Stomach (tissue), 9 donors: Measurements from ENCODE around the gene ZNF285. TPM values are rescaled to one million over a fixed set of nuclear protein-coding genes. Genes with fewer than 3 reads are reported as not detected.
"Not testable (repeated sequence)": the region's sequence is repeated elsewhere in the genome, so short reads cannot be mapped to it uniquely, and the experiment has no call there.

Source experiments
- DNase-seq, 2 donors: peaks; one replicate each; pipeline versions ENCODE4 v3.0.0 to v3.0.0-alpha.2; 2013 to 2019
- H3K27ac ChIP-seq, 5 donors: fragments of 200-600 bp in 4 of 5; sonication (generic) in 4 of 5; one replicate each; pipeline ENCODE4 v1.5.1; 2013 to 2019; ENCODE audit warnings: mild to moderate bottlenecking in 1 of 5, moderate library complexity in 1 of 5
- H3K27me3 ChIP-seq, 3 donors: fragments of 200-600 bp; sonication (generic); one replicate each; pipeline ENCODE4 v1.5.1; 2017 to 2019; ENCODE audit warnings: mixed run types in 1 of 3
- H3K36me3 ChIP-seq, 4 donors: fragments of 200-600 bp; sonication (generic); 1 replicate in 3 of 4; 2 replicates in 1 of 4; pipeline ENCODE4 v1.5.1; 2016 to 2019
- H3K4me1 ChIP-seq, 4 donors: fragments of 200-600 bp; sonication (generic); one replicate each; pipeline ENCODE4 v1.5.1; 2016 to 2019
- H3K4me3 ChIP-seq, 4 donors: fragments of 200-600 bp; sonication (generic) in 3 of 4; one replicate each; pipeline ENCODE4 v1.5.1; 2016 to 2019; ENCODE audit warnings: mild to moderate bottlenecking in 1 of 4
- H3K9me3 ChIP-seq, 4 donors: fragments of 200-600 bp; sonication (generic); one replicate each; pipeline ENCODE4 v1.5.1; 2016 to 2019
- EP300 ChIP-seq: sonication (generic); formaldehyde crosslinking; IDR thresholded peaks from one replicate; pipeline ENCODE4 v1.6.1; 2017; ENCODE audit warnings: antibody characterized with exemption
- POLR2A ChIP-seq, 4 donors: fragments of 450-650 bp; IDR thresholded peaks; one replicate each; pipeline ENCODE4 v1.6.1; 2016; ENCODE audit warnings: antibody characterized with exemption in 4 of 4, control low read depth in 2 of 4, mild to moderate bottlenecking in 1 of 4, moderate library complexity in 1 of 4
- POLR2AphosphoS5 ChIP-seq, 3 donors: sonication (generic); formaldehyde crosslinking; IDR thresholded peaks; one replicate each; pipeline ENCODE4 v1.6.1; 2016; ENCODE audit warnings: antibody characterized with exemption in 3 of 3
- WGBS, 5 donors: extraction: QIAGEN DNeasy Blood & Tissue Kit in 3 of 5; methylation state at CpG; one replicate each; pipeline versions ENCODE4 v1.1.5 to v1.1.7; 2013 to 2018; 5-methylcytosine and 5-hydroxymethylcytosine counted together
- intact Hi-C: fragments of 100-400 bp; cut with DNase I; formaldehyde crosslinking; loops from one replicate; pipeline ENCODE4 v1.15.1; 2023; ENCODE audit warnings: low total_unique reads
- polyA plus RNA-seq, 3 donors: library from polyadenylated mRNA; stranded (reverse); fragments of 200-250 nt; gene quantifications; one replicate each; pipeline ENCODE4 v1.2.3, GENCODE V29; 2013
- total RNA-seq, 5 donors: library from RNA; depleted of rRNA; stranded (reverse); fragments of >200 nt; gene quantifications; one replicate each; pipeline versions ENCODE4 v1.1.0 to v1.2.3, GENCODE V29; 2014 to 2016
- TF ChIP-seq, protein P1 (sequence below), 7 experiments: fragments of 450-650 bp in 4 of 7; fragments of 200-600 bp in 3 of 7; sonication (generic) in 3 of 7; IDR thresholded peaks; one replicate each; pipeline ENCODE4 v1.5.1; 2016 to 2019; ENCODE audit warnings: antibody characterized with exemption in 7 of 7, control low read depth in 2 of 7, mild to moderate bottlenecking in 1 of 7
- donor health status: healthy with polysubstance abuse.
- donor health status: Bipolar disorder and iron deficiency.
- donor health status: healthy.

ZNF285 gene
- total and polyA plus RNA-seq, 8 donors = 0.25 to 5.0 (median 0.74) TPM

DNA sequence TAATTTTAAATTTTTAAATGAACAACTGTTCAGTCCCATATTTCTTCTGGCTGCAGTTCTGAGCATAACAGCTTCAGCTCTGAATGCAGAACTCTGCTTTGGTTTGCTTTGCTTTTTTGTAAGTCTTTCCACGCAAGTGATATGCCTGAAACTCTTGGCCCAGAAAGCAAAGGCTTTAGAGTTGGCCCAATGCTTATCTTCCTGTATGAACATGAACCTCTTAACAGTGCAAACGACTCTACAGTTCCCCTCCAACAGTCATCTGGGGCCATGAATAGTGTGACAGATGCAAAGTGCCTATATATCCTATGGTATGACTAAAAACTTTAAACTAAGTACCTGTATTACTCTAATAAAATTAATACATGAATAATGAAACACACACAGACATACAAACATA is 59.6 kb downstream of the ZNF285 start:
- Histone ChIP-seq H3K27ac (no peak overlapping the region), H3K9me3 (peaks cover 6 to 90% (median 67%) of the 10 kb centered on the region in 4 donors), H3K4me1 (no peaks in the 10 kb centered on the region), H3K4me3 (no peak overlapping the region), H3K36me3 (peaks cover 14 to 88% (median 63%) of the 10 kb centered on the region in 4 donors), H3K27me3 (no peaks in the 10 kb centered on the region)
- no peak for TF ChIP-seq EP300
- no peak for TF ChIP-seq POLR2AphosphoS5 (IDR thresholded peaks at IDR 0.05)
- TF ChIP-seq POLR2A (IDR thresholded peaks at IDR 0.05) = no peak
- TF ChIP-seq, protein P1, sequence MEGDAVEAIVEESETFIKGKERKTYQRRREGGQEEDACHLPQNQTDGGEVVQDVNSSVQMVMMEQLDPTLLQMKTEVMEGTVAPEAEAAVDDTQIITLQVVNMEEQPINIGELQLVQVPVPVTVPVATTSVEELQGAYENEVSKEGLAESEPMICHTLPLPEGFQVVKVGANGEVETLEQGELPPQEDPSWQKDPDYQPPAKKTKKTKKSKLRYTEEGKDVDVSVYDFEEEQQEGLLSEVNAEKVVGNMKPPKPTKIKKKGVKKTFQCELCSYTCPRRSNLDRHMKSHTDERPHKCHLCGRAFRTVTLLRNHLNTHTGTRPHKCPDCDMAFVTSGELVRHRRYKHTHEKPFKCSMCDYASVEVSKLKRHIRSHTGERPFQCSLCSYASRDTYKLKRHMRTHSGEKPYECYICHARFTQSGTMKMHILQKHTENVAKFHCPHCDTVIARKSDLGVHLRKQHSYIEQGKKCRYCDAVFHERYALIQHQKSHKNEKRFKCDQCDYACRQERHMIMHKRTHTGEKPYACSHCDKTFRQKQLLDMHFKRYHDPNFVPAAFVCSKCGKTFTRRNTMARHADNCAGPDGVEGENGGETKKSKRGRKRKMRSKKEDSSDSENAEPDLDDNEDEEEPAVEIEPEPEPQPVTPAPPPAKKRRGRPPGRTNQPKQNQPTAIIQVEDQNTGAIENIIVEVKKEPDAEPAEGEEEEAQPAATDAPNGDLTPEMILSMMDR (IDR thresholded peaks at IDR 0.05) = no peak
- intact Hi-C loops = no loop called here
- no peak for DNase-seq
- WGBS, 5 donors = 72 to 87% (median 86%) methylated on average over 2 of the region's 2 CpGs

DNA sequence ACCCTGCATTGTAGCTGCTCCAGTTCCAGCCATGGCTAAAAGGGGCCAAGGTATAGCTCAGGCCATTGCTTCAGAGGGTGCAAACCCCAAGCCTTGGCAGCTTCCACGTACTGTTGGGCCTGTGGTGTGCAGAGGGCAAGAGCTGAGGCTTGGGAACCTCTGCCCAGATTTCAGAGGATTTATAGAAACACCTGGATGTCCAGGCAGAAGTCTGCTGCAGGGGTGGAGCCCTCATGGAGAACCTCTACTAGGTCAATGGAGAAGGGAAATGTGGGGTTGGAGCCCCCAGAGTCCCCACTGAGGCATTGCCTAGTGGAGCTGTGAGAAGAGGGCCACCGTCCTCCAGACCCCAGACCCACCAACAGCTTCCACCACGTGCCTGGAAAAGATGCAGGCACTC is 66.8 kb downstream of the ZNF285 start:
- intact Hi-C loops, DNase-seq, H3K27me3 ChIP-seq, H3K27ac ChIP-seq, H3K4me1 ChIP-seq, H3K4me3 ChIP-seq: not testable (repeated sequence)
- H3K36me3 ChIP-seq = peaks cover 59 to 97% (median 97%) of the 10 kb centered on the region in 4 donors
- 59 to 84% (median 75%) methylated on average over 3 of the region's 3 CpGs for WGBS, 5 donors
- peaks cover 25 to 92% (median 74%) of the 10 kb centered on the region in 4 donors for H3K9me3 ChIP-seq

Other genes with a start within 250 kb of the ZNF285 start
- 10 to 100 TPM in 3 of 5 donors, 1 to 10 TPM in 2; 9.3 to 49.2 (median 25.8) TPM for gene ZNF226, start 236.5 kb downstream of the ZNF285 start, total RNA-seq
- 10 to 100 TPM; 11.7 to 21.4 (median 14.9) TPM for gene ZNF226, start 236.5 kb downstream of the ZNF285 start, polyA plus RNA-seq
- gene ZNF227, start 189.1 kb downstream of the ZNF285 start, total RNA-seq = 10 to 100 TPM in 2 of 5 donors, 1 to 10 TPM in 1, under 1 TPM in 2; 0.58 to 31.9 (median 6.7) TPM
- 1 to 10 TPM; 3.1 to 7.9 (median 3.5) TPM for gene ZNF227, start 189.1 kb downstream of the ZNF285 start, polyA plus RNA-seq
- gene ZNF233, start 141.7 kb downstream of the ZNF285 start, total RNA-seq = 1 to 10 TPM in 1 of 5 donors, under 1 TPM in 1, not detected in 3; 0.58 to 3.7 TPM
- gene ZNF233, start 141.7 kb downstream of the ZNF285 start, polyA plus RNA-seq = under 1 TPM; 0.25 to 0.46 (median 0.43) TPM
- gene ZNF235, start 96.6 kb downstream of the ZNF285 start, total RNA-seq = 10 to 100 TPM in 1 of 5 donors, 1 to 10 TPM in 3, under 1 TPM in 1; 0.89 to 14.9 (median 2.9) TPM
- gene ZNF235, start 96.6 kb downstream of the ZNF285 start, polyA plus RNA-seq = 1 to 10 TPM; 1.1 to 1.5 (median 1.2) TPM
- gene ZNF112, start 44.9 kb downstream of the ZNF285 start, total RNA-seq = 10 to 100 TPM in 2 of 5 donors, 1 to 10 TPM in 3; 1.2 to 20.1 (median 9.7) TPM
- gene ZNF112, start 44.9 kb downstream of the ZNF285 start, polyA plus RNA-seq = 1 to 10 TPM; 1.1 to 1.7 (median 1.2) TPM
- gene ZNF229, start 46.9 kb upstream of the ZNF285 start, total RNA-seq = 10 to 100 TPM in 2 of 5 donors, 1 to 10 TPM in 1, not detected in 2; 1.3 to 12.6 (median 10.1) TPM
- 1 to 10 TPM in 2 of 3 donors, under 1 TPM in 1; 0.44 to 1.8 (median 1.4) TPM for gene ZNF229, start 46.9 kb upstream of the ZNF285 start, polyA plus RNA-seq
- gene ZNF180, start 98.9 kb upstream of the ZNF285 start, total RNA-seq = 10 to 100 TPM in 4 of 5 donors, under 1 TPM in 1; 0.58 to 94.7 (median 20.9) TPM
- 1 to 10 TPM; 2.7 to 4.6 (median 2.9) TPM for gene ZNF180, start 98.9 kb upstream of the ZNF285 start, polyA plus RNA-seq
- under 1 TPM in 1 of 5 donors, not detected in 4; 0.55 TPM for gene CEACAM20, start 128.1 kb upstream of the ZNF285 start, total RNA-seq
- gene CEACAM20, start 128.1 kb upstream of the ZNF285 start, polyA plus RNA-seq = not detected
- under 1 TPM in 1 of 5 donors, not detected in 4; 0.73 TPM for gene IGSF23, start 212.0 kb upstream of the ZNF285 start, total RNA-seq
- not detected for gene IGSF23, start 212.0 kb upstream of the ZNF285 start, polyA plus RNA-seq
- gene PVR, start 242.3 kb upstream of the ZNF285 start, total RNA-seq = 10 to 100 TPM; 33.2 to 80.8 (median 39.1) TPM
- 10 to 100 TPM in 1 of 3 donors, 1 to 10 TPM in 2; 4.9 to 15.8 (median 10.0) TPM for gene PVR, start 242.3 kb upstream of the ZNF285 start, polyA plus RNA-seq